Peyer's patch (tissue), 4 donors: Measurements from ENCODE around the gene KRT12.

ENCODE experiments used
- CTCF ChIP-seq, 6 experiments: fragments of 450-650 bp in 4 of 6; fragments of 200-600 bp in 2 of 6; sonication (generic) in 1 of 6; IDR thresholded peaks; one replicate each; pipeline ENCODE4 v1.5.1; 2017 to 2019; ENCODE audit warnings: antibody characterized with exemption in 6 of 6, mild to moderate bottlenecking in 3 of 6, moderate library complexity in 1 of 6
- POLR2A ChIP-seq, 2 donors: fragments of 450-650 bp; IDR thresholded peaks; one replicate each; pipeline ENCODE4 v1.5.1; 2017; ENCODE audit warnings: antibody characterized with exemption in 2 of 2, mild to moderate bottlenecking in 2 of 2, moderate library complexity in 2 of 2

- TF ChIP-seq CTCF (IDR thresholded peaks at IDR 0.05) = no peak
- no peak for TF ChIP-seq POLR2A (IDR thresholded peaks at IDR 0.05)
Observed at GRCh38 chr17:40822132-40822812, 44.8 kb downstream of the KRT12 start, which contains the start of gene KRT10.
